C4-2B (cell line): ENCODE data around the gene ZNF366.
"Not testable (repeated sequence)": the region's sequence is repeated elsewhere in the genome, so short reads cannot be mapped to it uniquely, and the experiment has no call there.

ENCODE experiments used
- H3K27ac ChIP-seq: fragments of 450-650 bp; 2 replicates; pipeline ENCODE4 v1.5.1; 2017
- CTCF ChIP-seq: fragments of 450-650 bp; conservative IDR thresholded peaks from 2 replicates; pipeline ENCODE4 v1.5.1; 2017; ENCODE audit warnings: mild to moderate bottlenecking
- ZFX ChIP-seq: fragments of 450-650 bp; IDR thresholded peaks from 2 replicates; pipeline ENCODE4 v1.6.1; 2017

The ZNF366 gene

GRCh38 chr5:72415616-72416325, 91.4 kb downstream of the ZNF366 start:
- no peak overlapping the region for H3K27ac ChIP-seq
- TF ChIP-seq CTCF (no peak), ZFX (no peak)

DNA sequence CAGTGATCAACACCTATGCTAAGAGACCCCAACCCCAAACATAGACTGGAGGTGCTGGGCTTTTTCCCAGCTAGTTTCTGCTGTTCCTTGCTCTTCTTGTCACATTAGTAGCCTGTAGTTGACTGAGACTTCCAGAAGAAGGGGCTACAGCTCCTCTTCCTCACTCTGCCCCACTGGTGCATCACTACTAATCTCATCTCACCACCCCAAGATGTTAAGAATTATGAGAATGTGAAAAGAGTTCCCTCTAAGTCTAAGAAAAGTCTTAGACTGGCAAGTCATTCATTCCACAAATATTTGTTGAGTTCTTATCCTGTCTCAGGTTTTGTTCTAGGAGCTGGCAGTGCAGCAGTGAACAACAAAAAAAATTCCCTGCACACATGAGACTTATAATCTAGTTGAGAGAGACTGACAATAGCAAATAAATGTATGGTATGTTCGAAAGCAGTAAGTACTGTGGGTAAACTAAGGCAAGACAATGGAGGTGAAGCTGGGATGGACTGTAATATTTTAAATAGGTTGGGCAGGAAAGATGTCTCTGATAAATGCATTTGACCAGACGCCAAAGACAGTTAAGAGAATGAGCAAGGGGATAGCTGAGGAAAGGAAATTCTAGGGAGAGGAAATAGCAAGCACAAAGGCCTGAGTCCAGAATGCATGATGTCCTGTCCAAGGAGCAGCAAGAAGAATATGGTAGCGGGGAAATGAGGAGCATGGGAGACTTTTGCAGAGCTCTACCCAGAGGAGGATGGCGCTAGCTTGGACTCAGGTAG, 94.7 kb downstream of the ZNF366 start:
- no peak overlapping the region for H3K27ac ChIP-seq
- no peak for TF ChIP-seq CTCF
- TF ChIP-seq ZFX, result no peak

DNA sequence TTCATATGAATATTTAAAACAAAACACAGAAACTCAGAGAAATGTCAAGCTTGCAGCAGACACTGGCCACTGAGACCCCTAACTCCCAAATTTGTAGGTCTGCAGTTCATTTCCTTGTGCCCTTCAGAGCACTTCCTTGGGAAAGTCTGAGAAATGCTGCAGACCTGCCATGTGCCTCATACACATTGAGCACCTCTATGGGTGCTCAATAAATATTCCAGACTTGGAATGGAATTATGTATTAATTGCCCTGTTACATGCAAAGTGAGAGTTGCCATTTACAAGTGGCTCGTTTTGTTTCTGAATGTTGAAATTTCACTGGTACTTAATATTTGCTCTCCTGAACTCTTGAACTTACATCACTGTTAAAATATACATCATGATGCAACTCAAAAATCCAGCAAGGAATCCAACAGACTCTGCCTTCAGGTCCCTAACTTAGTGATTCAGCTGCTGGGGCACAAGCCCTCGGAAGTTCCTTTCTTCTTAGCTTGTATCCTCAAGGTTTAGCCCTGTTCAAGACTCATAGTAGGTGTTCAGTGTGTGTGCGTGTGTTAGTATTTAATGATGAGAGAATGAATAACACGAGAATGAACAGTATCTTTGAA, 96.4 kb downstream of the ZNF366 start:
- H3K27ac ChIP-seq, result no peak overlapping the region
- TF ChIP-seq CTCF, result no peak
- no peak for TF ChIP-seq ZFX

- no peak for TF ChIP-seq ZFX
- TF ChIP-seq CTCF, result no peak
- no peak overlapping the region for H3K27ac ChIP-seq
These were observed 98.6 kb downstream of the ZNF366 start for GRCh38 chr5:72408603-72409002.

DNA sequence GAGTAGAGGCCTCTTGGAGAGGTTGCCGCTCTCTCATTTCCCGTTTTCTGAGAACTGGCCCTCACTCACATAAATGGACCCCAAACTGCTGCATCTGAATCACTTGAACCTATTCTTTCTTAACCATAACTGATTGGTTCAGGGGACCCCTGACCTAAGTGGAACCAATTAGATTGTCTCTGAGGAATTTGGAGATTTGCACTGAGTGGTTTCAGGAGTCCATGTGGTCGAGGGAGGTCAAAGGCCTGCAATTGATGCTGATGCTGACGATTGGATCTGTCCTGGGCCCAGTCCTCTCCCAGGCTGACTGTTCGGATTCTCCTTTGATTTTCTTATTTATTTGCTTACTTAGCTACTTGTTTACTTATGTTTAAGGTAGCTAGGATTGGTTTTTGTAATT, 99.1 kb downstream of the ZNF366 start:
- TF ChIP-seq CTCF (no peak), ZFX (no peak)

GRCh38 chr5:72407541-72407940, 99.7 kb downstream of the ZNF366 start:
- no peak overlapping the region for H3K27ac ChIP-seq
- TF ChIP-seq CTCF (no peak), ZFX (no peak)

More for the DNA sequence above, 99.1 kb downstream of the ZNF366 start:
- no peak overlapping the region for H3K27ac ChIP-seq

DNA sequence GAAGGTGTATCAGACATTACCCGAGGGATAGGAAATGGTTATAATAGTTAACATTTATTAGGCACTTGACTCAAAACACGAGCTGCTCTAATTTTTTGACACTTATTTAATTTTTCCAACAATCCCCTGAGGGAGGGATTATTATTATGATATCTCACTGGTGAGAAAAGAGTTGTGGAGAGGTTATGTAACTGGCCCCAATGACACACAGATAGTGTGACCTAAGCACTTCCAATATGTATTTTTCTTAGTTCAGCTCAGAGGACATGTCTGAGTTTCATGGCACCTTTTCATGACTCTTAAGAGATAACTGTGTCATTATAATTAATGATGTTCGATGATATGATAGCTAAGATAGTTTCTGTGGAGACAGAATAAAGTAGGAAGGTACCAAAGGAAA, 100.1 kb downstream of the ZNF366 start:
- TF ChIP-seq CTCF (no peak), ZFX (no peak)
- no peak overlapping the region for H3K27ac ChIP-seq

DNA sequence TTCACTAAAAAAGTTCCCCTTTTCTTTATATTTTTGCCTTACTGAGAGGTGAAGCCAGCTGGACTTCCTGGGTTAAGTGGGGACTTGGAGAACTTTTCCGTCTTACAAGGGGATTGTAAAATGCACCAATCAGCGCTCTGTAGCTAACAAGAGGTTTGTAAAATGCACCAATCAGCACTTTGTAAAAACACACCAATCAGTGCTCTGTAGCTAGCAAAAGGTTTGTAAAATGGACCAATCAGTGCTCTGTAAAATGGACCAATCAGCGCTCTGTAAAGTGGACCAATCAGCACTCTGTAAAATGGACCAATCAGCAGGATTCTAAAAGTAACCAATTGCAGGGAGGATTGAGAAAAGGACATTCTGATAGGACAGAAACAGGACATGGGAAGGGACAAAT, 102.4 kb downstream of the ZNF366 start:
- H3K27ac ChIP-seq, result not testable (repeated sequence)
